HFF-Myc (cell line): ENCODE data around the gene PRKCI.
A peak's percentile ranks its signal among the peaks of the same experiment; 100 is the strongest.

Experiments used
- DNase-seq: peaks from one replicate; pipeline ENCODE4 v3.0.0-alpha.2; 2011; ENCODE audit warnings: low read depth; ENCODE audit errors: extremely low read depth
- H3K4me3 ChIP-seq: replicated peaks from 2 replicates; pipeline ENCODE4 v1.5.1; 2011; ENCODE audit warnings: low read depth, mild to moderate bottlenecking, control low read depth, low read length
- TF ChIP-seq, protein P1 (sequence below): IDR thresholded peaks from 2 replicates; pipeline ENCODE4 v1.5.1; 2012; ENCODE audit warnings: mild to moderate bottlenecking, low read depth, low read length, control low read depth; ENCODE audit errors: missing control alignments

PRKCI gene

DNA sequence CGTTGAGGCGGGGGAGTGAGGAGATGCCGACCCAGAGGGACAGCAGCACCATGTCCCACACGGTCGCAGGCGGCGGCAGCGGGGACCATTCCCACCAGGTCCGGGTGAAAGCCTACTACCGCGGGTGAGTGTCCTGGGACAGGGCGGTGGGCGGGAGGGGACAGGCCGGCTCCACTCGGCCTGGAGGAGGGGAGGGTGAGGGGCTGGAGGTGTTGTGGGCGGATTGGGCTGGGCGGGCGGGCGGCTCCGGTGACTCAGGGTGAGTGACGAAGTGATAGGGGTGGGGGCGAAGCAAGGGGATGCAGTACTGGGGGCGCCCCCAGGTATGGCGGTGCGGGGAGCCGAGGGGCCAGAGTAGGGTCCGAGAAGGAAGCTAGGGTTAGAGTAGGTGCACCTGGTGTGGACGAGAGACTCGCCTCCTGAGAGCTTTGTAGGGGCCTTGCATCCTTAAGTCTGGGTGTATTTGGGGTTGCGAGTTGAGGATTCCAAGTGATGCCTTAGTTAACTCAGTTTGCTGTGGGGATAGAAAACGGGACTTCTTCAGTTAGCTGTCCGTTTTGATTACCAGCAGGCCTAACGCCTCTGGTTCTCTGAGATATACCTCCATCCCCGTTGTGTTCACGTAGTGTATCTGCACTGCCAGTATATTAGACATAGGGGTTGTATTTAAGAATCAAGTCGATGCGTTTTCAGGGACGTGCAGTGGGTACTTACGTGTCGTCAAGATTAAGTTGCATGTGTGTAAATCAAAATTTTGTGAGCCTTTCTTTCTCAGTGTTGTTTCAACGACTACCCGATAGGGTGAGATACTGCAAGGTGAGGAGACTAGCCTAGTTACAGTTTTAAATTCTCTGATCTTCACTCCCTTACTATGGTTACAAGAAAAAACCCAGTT lies 670 bp downstream of the PRKCI start:
- TF ChIP-seq, protein P1, sequence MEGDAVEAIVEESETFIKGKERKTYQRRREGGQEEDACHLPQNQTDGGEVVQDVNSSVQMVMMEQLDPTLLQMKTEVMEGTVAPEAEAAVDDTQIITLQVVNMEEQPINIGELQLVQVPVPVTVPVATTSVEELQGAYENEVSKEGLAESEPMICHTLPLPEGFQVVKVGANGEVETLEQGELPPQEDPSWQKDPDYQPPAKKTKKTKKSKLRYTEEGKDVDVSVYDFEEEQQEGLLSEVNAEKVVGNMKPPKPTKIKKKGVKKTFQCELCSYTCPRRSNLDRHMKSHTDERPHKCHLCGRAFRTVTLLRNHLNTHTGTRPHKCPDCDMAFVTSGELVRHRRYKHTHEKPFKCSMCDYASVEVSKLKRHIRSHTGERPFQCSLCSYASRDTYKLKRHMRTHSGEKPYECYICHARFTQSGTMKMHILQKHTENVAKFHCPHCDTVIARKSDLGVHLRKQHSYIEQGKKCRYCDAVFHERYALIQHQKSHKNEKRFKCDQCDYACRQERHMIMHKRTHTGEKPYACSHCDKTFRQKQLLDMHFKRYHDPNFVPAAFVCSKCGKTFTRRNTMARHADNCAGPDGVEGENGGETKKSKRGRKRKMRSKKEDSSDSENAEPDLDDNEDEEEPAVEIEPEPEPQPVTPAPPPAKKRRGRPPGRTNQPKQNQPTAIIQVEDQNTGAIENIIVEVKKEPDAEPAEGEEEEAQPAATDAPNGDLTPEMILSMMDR, result no peak
- peak overlapping the region; percentile 78 for H3K4me3 ChIP-seq
- no peak for DNase-seq

DNA sequence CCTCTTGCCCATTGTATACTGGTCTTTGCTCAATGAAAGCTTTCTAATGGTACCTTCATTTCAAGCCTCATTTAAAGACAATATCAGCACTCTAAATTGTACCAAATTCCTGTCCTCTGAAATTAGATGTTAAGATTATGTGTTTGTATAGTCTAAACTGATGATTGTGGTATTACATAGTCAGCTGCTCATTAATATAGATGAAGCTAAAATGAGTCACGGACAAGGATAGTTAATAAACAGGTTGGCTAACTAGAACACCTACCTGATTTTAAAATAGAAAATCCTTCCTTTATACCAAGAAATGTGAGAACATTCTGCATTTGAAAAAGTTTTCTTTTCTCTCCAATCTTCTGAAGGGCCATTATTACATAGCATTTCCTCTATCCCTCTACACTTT lies 2.9 kb downstream of the PRKCI start:
- no peak for DNase-seq
- TF ChIP-seq, protein P1, result no peak
- H3K4me3 ChIP-seq, result no peak overlapping the region

DNA sequence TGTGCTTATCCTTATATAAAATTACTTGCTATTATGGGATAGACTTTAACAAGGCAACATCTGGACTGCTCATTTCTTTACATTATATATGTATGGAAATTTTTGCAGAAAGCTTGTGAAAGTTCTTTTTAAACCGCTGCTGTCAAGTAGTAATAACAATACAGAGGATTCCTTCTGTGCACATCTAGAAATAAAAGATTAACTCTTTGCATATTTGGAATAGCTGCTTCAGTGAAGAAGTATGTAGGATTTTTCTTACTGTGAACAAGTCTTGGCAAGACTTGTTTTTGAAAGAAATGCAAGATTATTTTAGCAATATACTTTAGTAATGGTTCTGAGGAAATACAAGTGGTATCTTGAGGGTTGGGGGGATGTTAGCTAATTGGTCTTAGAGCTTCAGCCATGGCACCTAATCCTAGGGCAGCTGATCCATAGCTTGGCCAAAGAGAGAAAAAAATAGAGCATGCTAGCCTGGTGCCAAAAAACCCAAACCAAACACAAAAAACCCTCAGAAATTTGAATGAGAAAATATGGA lies 4.3 kb downstream of the PRKCI start:
- no peak for DNase-seq
- TF ChIP-seq, protein P1, result no peak
- H3K4me3 ChIP-seq, result no peak overlapping the region

DNA sequence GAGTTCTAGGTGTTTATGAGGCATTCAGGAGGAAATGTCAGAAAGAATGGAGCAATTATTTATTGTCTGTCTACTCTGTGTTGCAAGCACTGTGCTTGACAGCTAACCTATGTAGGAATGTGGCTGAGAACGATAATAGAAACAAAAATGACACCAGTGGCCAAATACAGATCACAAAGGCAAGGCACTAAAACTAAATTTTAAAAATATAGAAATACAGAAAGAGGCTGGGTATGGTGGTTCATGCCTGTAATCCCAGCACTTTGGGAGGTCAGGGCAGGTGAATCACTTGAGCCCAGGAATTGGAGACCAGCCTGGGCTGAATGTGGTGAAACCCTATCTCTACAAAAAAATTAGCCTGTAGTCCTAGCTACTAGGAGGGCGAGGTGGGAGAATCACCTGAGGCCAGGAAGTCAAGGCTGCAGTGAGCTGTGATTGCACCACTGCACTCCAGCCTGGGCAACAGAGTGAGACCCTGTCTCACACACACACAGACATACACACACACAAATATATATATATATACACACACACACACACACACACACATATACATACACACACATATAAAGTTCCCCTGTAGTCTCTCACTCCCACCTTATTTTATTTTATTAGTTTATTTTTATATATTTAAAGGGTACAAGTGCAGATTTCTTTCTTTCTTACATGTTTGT lies 6.0 kb downstream of the PRKCI start:
- no peak for DNase-seq
- H3K4me3 ChIP-seq, result no peak overlapping the region
- TF ChIP-seq, protein P1, result no peak

DNA sequence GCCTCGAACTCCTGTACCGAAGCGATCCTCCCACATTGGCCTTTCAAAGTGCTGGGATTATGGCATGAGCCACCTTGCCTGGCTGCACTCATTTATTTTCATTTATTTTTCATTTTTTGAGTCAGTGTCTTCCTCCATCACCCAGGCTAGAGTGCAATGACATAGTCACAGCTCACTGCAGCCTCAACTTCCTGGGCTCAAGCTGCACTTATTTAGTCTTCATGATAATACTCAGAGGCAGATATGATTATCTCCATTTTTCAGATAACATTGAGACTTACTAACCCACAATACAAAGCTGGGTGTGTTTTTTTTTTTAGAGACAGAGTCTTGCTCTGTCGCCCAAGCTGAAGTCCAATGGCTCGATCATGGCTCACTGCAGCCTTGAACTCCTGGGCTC lies 10.0 kb downstream of the PRKCI start:
- TF ChIP-seq, protein P1, result no peak
- DNase-seq, result no peak
- H3K4me3 ChIP-seq, result no peak overlapping the region

DNA sequence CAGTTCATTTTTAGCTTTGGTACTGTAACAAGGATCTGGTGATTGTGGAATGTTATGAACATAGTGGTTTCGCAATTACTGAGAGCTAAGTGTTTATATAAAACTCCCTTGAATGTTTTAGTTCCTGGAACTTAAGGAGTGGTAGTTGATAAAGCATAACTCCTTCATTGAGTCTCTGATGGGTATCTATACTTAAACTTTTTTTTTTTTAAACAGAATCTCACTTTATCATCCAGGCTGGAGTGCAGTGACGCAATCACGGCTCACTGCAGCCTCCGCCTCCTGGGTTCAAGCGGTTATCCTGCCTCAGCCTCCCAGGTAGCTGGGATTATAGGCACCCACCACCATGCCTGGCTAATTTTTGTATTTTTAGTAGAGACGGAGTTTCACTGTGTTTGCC lies 11.3 kb downstream of the PRKCI start:
- TF ChIP-seq, protein P1, result no peak
- DNase-seq, result no peak
- no peak overlapping the region for H3K4me3 ChIP-seq
